Right ventricle myocardium superior (tissue), 1 donor: ENCODE results near the gene ARHGAP24. TPM values are rescaled to one million over a fixed set of nuclear protein-coding genes. Genes with fewer than 3 reads are reported as not detected.
A peak's percentile ranks its signal among the peaks of the same experiment; 100 is the strongest.

ENCODE experiments used
- ATAC-seq: fragments of 200-7000 bp; cut with Tn5 transposase; one replicate; pipeline ENCODE4 v1.9.1; 2020; ENCODE audit warnings: mild to moderate bottlenecking; ENCODE audit not compliant: poor library complexity
- DNase-seq: peaks from one replicate; pipeline ENCODE4 v3.0.0-alpha.2; 2020
- intact Hi-C: fragments of 100-400 bp; cut with DNase I; formaldehyde crosslinking; loops from one replicate; pipeline ENCODE4 v1.11.2; 2022
- microRNA-seq: library from miRNA; unstranded; fragments of <30 nt; microRNA quantifications from one replicate; pipeline ENCODE4 v1.2.0, GENCODE V29; 2020
- total RNA-seq: library from RNA; stranded (reverse); fragmentation: NEBNext Ultra II Directional; extraction: Animal tissue kit (Norgen Biotek cat#: 25700); gene quantifications from one replicate; pipeline ENCODE4 v1.2.1, GENCODE V29; 2021
- donor health status: DM: no; HTN: yes; CAD: no; lungs with severe emphysema.

Gene ARHGAP24
- total RNA-seq, 1 donor from 2014 or later: 11.1 TPM

DNA sequence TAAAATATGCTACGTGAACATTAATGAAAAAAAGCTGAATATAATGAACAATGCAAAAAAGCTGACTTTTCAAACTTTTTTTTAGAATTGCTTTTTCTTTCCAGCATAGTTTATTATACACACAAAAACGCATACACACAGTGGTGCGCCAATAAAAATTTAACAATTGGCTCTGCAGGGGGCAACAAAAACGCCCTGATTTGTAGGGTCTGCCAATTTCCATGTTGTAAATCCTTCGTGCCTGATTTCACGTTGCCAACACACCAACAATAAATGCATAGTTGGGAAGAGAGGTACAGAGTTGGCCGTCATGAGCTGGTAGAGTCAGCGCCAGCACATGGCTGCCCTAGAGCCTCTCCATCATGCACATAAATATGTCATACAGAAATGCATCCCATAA is 551.8 kb downstream of the ARHGAP24 start:
- DNase-seq (no peak), ATAC-seq (no peak)
- intact Hi-C loops: no loop called here

DNA sequence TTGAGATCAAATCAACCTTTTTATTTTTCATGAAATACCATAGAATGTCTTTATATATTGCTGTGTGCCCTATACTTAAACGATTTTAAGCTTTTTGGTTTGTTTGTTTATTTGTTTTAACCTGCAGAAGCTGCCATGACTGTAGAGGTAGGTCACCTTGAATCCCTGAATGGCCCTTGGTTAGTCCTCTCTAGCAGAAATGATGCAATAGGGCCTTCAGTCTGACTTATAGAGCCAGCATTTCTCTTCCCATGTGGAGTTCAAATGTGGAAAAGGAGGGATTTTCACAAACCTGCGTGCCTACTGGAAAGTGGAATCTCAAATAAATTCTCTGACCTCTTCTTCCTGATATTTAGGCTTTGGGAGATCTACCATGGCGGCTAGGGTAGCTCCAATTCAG is 557.0 kb downstream of the ARHGAP24 start:
- DNase-seq: no peak
- intact Hi-C loops: no loop called here
- no peak for ATAC-seq

DNA sequence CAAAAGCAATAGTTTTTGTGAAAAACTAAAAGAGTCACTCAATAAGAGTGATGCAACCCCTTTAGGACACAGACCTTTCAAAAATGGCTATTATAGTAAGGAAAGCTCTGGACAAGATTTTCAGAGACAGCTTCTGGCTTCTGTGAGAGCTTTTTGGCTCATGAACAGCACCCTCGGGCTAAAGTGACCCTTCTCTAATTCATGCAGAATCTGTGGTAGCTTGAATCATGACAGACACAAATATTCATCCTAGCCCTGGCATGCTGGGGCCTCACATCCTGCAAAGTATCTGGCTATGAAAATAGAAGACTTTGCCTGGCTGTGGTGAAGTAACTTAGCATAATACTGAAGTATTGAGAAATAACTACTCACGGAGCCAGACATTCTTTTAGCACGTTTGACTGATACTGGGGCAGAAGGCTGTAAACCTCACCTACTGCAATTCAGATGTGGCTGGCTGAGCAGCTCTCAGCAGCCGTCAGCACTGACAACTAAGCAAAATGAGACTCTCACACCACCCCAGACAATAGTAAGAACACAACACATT is 557.6 kb downstream of the ARHGAP24 start:
- DNase-seq: peak; percentile 47
- ATAC-seq: peak; percentile 92
- intact Hi-C loops: no loop called here

DNA sequence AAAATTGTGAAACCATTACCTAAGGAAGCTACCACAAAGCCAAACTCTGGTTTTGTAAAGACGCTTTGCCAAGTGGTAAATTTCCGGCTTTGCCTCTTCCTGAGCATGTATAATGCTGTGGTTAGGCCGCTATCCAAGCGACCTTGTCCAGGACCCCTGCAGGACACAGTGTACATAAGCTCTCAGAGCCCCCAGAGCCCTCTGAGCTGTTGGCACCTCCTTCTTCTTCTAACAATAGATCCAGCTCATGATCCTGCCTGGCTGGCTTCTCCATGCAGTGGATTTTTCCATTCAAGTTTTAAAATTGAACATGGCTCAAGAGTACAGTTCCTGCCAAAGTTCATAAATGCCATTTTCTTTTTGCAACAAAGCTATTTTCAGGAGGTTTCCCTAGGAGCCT is 558.2 kb downstream of the ARHGAP24 start:
- DNase-seq: peak; percentile 75
- intact Hi-C loops: no loop called here
- ATAC-seq: peak; percentile 88

DNA sequence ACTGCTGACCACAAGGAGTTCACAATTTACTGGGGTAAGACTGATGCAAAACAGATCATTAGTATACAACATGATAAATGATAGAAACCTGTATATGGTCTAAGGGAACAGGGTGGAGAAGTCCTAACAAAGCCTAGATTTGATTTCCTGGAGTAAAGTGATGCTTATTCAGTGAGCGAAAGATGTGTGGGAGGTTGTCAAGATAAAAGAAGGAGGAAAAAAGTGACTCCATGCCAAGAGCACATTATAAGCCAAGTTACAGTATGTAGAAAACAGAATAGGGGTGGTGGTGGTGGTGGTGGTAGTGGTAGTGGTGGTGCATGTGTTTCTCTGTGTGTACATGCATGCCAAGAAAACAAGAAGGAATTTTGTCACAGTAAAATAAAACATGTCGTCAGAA is 559.7 kb downstream of the ARHGAP24 start:
- DNase-seq (no peak), ATAC-seq (no peak)
- intact Hi-C loops: no loop called here

DNA sequence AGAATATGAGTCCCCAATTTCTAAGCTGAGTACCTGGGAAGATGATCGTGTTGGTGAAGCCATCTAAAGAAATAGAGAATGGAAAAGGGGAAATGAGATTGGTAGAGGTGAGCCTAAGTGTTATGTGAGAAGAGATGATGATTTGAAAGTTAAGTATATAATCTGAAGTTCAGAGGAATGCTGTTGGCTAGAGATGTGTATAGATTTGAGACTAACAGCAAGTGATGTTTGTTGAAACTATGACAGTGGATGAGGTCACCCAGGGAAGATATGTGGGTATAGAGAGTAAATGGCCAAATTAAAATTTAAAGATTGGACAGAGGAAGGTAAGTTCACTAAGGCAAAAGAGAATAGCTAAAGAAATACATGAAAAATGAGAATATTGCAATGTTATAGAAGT is 560.7 kb downstream of the ARHGAP24 start:
- intact Hi-C loops: no loop called here

DNA sequence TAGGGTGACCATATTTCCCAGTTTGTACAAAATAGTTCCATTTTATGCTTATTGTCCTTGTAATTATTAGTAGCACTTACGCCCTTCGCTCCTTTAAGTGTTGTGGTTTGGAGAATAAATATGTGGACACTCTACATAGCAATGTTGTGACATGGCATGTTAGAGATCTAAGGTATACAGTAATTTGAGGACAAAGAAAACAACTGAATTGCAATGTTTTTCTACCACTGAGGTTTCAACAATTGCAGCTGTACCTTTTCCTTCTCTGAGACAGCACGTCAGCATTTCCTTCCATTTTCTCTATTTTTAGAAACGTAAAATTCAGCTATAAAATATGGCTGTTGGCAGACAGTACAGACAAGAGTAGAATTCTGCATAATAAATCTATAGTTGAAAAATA is 561.8 kb downstream of the ARHGAP24 start:
- ATAC-seq: no peak
- no peak for DNase-seq
- intact Hi-C loops: no loop called here

More for the DNA sequence above, 560.7 kb downstream of the ARHGAP24 start:
- ATAC-seq: no peak
- no peak for DNase-seq

DNA sequence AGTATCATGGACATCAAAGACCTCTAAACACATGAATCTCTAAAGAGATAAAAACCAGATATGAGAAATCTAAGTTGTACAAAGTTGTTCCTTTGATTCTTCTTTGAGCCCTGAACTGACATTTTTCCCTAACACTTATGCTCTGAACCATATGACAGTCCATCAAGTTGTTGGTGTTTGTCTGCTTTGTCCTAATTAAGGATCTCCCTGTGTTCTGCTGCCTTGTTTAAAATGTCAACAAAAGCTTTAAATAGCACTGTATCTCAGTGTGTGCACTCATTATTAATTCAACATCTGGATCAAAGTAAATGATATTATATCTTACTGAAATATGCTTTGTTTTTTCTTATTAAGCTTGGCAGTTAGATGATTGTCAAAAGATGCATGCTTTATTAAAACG is 563.1 kb downstream of the ARHGAP24 start:
- peak; percentile 71 for ATAC-seq
- intact Hi-C loops: no loop called here
- no peak for DNase-seq

DNA sequence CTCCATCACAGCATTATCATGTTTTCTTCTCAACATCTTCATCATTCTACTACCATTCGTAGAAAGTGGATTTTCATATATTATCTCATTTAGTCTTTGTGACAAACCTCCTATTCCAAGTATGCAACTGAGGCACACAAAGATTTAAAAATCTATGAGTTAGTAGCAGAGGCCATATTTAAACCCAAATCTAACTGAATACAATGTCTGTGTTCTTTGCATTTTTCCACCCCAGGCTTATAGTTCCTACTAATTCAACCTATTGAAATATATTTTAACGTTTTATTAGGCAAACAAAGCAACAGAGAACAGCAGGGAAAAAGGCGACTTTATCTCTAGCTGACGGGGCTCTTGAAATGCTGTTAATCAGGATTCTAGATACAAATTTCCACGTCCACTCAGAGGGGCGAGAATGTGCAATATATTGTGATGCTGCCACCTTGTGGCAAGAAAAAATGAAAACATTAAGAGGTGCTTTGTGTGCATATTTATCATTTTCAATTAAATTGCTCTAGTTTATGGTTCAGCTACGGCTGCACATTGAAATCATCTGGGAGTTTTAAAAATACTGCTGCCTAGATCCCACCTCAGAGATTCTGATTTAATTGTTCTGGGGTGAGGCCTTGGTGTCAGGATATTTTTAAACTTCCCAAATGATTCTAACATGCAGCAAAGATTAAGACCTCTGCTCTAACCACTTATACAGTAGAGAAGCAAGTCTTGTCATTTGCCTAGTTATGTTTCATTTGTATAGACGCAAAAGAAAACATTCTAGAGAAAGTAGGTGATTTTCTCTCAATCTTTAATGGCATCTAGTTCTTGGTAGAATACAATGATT is 569.0 kb downstream of the ARHGAP24 start:
- DNase-seq (no peak), ATAC-seq (peak; percentile 85)
- intact Hi-C loops: loop anchor here (10.0 kb wide), 3 partner anchors 249 to 959 kb away; no protein-coding TSS in a partner anchor

DNA sequence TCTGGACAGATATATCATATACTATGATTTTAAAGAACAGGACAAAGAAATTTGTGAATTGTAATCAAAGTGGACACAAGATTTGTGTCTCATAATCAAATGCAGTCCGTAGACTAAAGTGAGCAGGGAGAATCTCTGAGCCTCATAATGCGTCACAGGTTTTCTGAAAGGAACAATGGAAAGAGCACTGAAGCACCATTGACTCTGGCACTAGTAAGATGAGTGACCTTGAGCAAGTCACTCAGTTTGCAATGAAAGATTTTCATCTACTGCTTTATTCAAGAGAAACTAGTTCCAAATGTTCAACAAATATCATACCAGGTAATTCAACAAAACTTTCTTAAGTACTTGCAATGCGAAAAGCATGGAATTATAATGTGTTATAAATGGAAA is 569.6 kb downstream of the ARHGAP24 start:
- no peak for ATAC-seq
- DNase-seq: no peak
- intact Hi-C loops: loop anchor here (10.0 kb wide), 3 partner anchors 250 to 960 kb away; no protein-coding TSS in a partner anchor

DNA sequence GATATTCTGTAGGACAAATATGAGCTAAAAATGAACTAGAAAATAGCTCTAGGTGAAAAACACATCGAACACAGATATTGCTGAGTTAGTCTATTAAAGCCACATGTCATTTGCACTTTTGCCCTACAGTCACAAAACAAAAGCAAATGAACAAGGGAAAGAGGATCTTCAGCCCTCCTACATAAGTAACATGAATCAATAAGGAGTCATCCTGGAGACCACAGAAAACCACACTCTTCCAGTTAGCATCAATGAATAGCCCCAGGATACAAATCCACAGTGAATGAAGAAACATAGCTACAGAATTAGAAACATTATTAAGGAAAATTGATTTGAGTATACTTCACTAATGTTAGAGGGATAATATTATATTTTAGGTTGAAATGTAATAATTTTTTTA is 573.5 kb downstream of the ARHGAP24 start:
- DNase-seq (no peak), ATAC-seq (no peak)
- intact Hi-C loops: loop anchor here (10.0 kb wide), 3 partner anchors 254 to 964 kb away; no protein-coding TSS in a partner anchor

DNA sequence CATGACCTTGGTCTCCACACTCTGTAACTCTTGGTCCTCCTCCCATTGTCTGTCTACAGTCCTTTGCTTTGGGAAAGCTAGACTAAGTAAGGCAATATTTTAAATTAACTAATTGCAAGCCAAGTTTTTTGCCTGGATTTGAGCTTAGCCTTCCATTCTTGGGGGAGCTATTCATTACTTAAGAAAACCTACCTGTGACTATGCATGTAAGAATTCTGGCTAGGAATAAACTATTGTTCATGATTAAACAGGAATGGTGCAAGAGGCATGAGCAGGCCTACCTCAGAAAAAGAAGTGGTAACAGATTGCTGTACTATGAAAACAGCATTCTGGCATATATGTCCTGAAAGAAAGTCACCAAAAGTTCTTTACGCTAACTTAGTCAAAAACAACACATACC is 575.5 kb downstream of the ARHGAP24 start:
- ATAC-seq (no peak), DNase-seq (no peak)
- intact Hi-C loops: no loop called here

Small RNAs within 50 kb of the gene (microRNA-seq; reads per million reads assigned to microRNA genes)
- gene MIR4451: not detected
